Mesendoderm (in vitro differentiated cells): ENCODE measurements around the gene PLGLB1.
"Not testable (repeated sequence)": the region's sequence is repeated elsewhere in the genome, so short reads cannot be mapped to it uniquely, and the experiment has no call there.

Experiments used
- DNase-seq: peaks from one replicate; pipeline ENCODE4 v3.0.0; 2013
- H2AK5ac ChIP-seq: 2 replicates; pipeline ENCODE4 v1.6.1; 2013; ENCODE audit warnings: low read length, inconsistent platforms
- H2BK120ac ChIP-seq: 2 replicates; pipeline ENCODE4 v1.6.1; 2013; ENCODE audit warnings: low read depth, mild to moderate bottlenecking, low read length, moderate library complexity, mixed read lengths
- H2BK15ac ChIP-seq: replicated peaks from 2 replicates; pipeline ENCODE4 v1.6.1; 2013; ENCODE audit warnings: low read depth, mild to moderate bottlenecking, moderate library complexity
- H2BK5ac ChIP-seq: 2 replicates; pipeline ENCODE4 v1.6.1; 2013; ENCODE audit warnings: low read length, inconsistent platforms
- H3K18ac ChIP-seq: 2 replicates; pipeline ENCODE4 v1.6.1; 2013; ENCODE audit warnings: mild to moderate bottlenecking, low read length, mixed read lengths
- H3K23ac ChIP-seq: one replicate; pipeline ENCODE4 v1.6.1; 2013; ENCODE audit warnings: low read length
- H3K27ac ChIP-seq: 2 replicates; pipeline ENCODE4 v1.5.1; 2013; ENCODE audit warnings: low read depth, mild to moderate bottlenecking, inconsistent platforms, low read length, moderate library complexity
- H3K27me3 ChIP-seq: 2 replicates; pipeline ENCODE4 v1.6.1; 2013; ENCODE audit warnings: low read length, control low read depth, mild to moderate bottlenecking, inconsistent platforms; ENCODE audit not compliant: insufficient read depth, poor library complexity
- H3K36me3 ChIP-seq: 2 replicates; pipeline ENCODE4 v1.6.1; 2013; ENCODE audit warnings: low read length, inconsistent platforms; ENCODE audit not compliant: control insufficient read depth, insufficient read depth
- H3K4ac ChIP-seq: one replicate; pipeline ENCODE4 v1.6.1; 2013; ENCODE audit warnings: low read depth, mild to moderate bottlenecking, low read length, moderate library complexity
- H3K4me1 ChIP-seq: 2 replicates; pipeline ENCODE4 v1.6.1; 2013; ENCODE audit warnings: low read depth, low read length, inconsistent platforms; ENCODE audit not compliant: control insufficient read depth
- H3K4me2 ChIP-seq: 2 replicates; pipeline ENCODE4 v1.6.1; 2013; ENCODE audit warnings: low read length
- H3K4me3 ChIP-seq: 2 replicates; pipeline ENCODE4 v1.5.1; 2013; ENCODE audit warnings: mild to moderate bottlenecking, low read length
- H3K56ac ChIP-seq: one replicate; pipeline ENCODE4 v1.6.1; 2013; ENCODE audit warnings: low read length
- H3K79me1 ChIP-seq: 2 replicates; pipeline ENCODE4 v1.6.1; 2013; ENCODE audit warnings: low read length, inconsistent platforms
- H3K79me2 ChIP-seq: 2 replicates; pipeline ENCODE4 v1.6.1; 2013; ENCODE audit warnings: mild to moderate bottlenecking, low read length; ENCODE audit not compliant: control insufficient read depth, insufficient read depth
- H3K9ac ChIP-seq: 2 replicates; pipeline ENCODE4 v1.6.1; 2013; ENCODE audit warnings: low read length, inconsistent platforms
- H4K5ac ChIP-seq: one replicate; pipeline ENCODE4 v1.6.1; 2013; ENCODE audit warnings: low read length
- H4K8ac ChIP-seq: one replicate; pipeline ENCODE4 v1.6.1; 2013; ENCODE audit warnings: low read depth, mild to moderate bottlenecking, control low read depth, low read length, moderate library complexity
- WGBS: extraction: QIAGEN DNeasy Blood & Tissue Kit; methylation state at CpG from one replicate; pipeline ENCODE4 v1.1.7; 2013; ENCODE audit warnings: low lambda C conversion rate, missing lambda C conversion rate; ENCODE audit not compliant: insufficient coverage; ENCODE audit errors: extremely low coverage; 5-methylcytosine and 5-hydroxymethylcytosine counted together

Gene PLGLB1

GRCh38 chr2:87056435-87056834 is 34.8 kb upstream of the PLGLB1 start:
- not testable (repeated sequence) for H4K5ac ChIP-seq, H3K27ac ChIP-seq, H3K18ac ChIP-seq, H3K79me2 ChIP-seq, H3K9ac ChIP-seq, H3K4me1 ChIP-seq, H3K4me3 ChIP-seq, H2AK5ac ChIP-seq, H2BK5ac ChIP-seq, H3K79me1 ChIP-seq, H4K8ac ChIP-seq, H3K27me3 ChIP-seq, H3K36me3 ChIP-seq, H2BK15ac ChIP-seq, H3K23ac ChIP-seq, H3K56ac ChIP-seq, DNase-seq, H3K4ac ChIP-seq, H2BK120ac ChIP-seq, H3K4me2 ChIP-seq
- WGBS, result no CpG with 5 or more reads among the region's 11 CpGs

- not testable (repeated sequence) for H4K8ac ChIP-seq, H3K79me2 ChIP-seq, H2BK15ac ChIP-seq
These were observed 32.7 kb upstream of the PLGLB1 start for GRCh38 chr2:87054375-87054774.

GRCh38 chr2:87041321-87041978 is 19.8 kb upstream of the PLGLB1 start:
- not testable (repeated sequence) for H3K4me3 ChIP-seq, DNase-seq, H2AK5ac ChIP-seq, H4K5ac ChIP-seq, H3K23ac ChIP-seq, H3K79me2 ChIP-seq, H3K79me1 ChIP-seq, H4K8ac ChIP-seq, H3K36me3 ChIP-seq, H2BK15ac ChIP-seq, H2BK5ac ChIP-seq, H3K27ac ChIP-seq, H3K18ac ChIP-seq, H3K27me3 ChIP-seq, H3K4me1 ChIP-seq, H3K4ac ChIP-seq, H3K4me2 ChIP-seq, H2BK120ac ChIP-seq, H3K9ac ChIP-seq, H3K56ac ChIP-seq
- WGBS, result no CpG with 5 or more reads among the region's 7 CpGs

More at GRCh38 chr2:87054375-87054774, 32.7 kb upstream of the PLGLB1 start:
- not testable (repeated sequence) for H3K18ac ChIP-seq, H3K4ac ChIP-seq, H2BK120ac ChIP-seq, H3K36me3 ChIP-seq, H3K9ac ChIP-seq, H3K27ac ChIP-seq, H3K27me3 ChIP-seq, H3K4me1 ChIP-seq, H3K56ac ChIP-seq, DNase-seq, H2AK5ac ChIP-seq, H3K23ac ChIP-seq, H2BK5ac ChIP-seq, H3K4me2 ChIP-seq, H3K4me3 ChIP-seq, H3K79me1 ChIP-seq, H4K5ac ChIP-seq
- WGBS, result no CpG with 5 or more reads among the region's 4 CpGs

- H3K9ac ChIP-seq, H3K23ac ChIP-seq, H3K79me1 ChIP-seq, H3K36me3 ChIP-seq, H3K27ac ChIP-seq, H3K18ac ChIP-seq, H3K27me3 ChIP-seq, DNase-seq, H2AK5ac ChIP-seq, H2BK5ac ChIP-seq, H2BK120ac ChIP-seq, H3K4me1 ChIP-seq, H4K5ac ChIP-seq, H3K4ac ChIP-seq, H3K56ac ChIP-seq, H3K79me2 ChIP-seq, H4K8ac ChIP-seq, H3K4me2 ChIP-seq, H3K4me3 ChIP-seq, H2BK15ac ChIP-seq: not testable (repeated sequence)
These were observed 7.0 kb upstream of the PLGLB1 start for GRCh38 chr2:87028607-87029006.

- no CpG with 5 or more reads among the region's 1 CpG for WGBS
These were observed 5.2 kb upstream of the PLGLB1 start for GRCh38 chr2:87026816-87027215.

GRCh38 chr2:87025927-87026326 is 4.3 kb upstream of the PLGLB1 start:
- H3K9ac ChIP-seq, H4K8ac ChIP-seq, H2BK15ac ChIP-seq, H2AK5ac ChIP-seq, H3K56ac ChIP-seq, H3K27me3 ChIP-seq, H3K4me3 ChIP-seq, H3K4me2 ChIP-seq, H3K23ac ChIP-seq, H2BK5ac ChIP-seq, DNase-seq, H3K79me1 ChIP-seq, H4K5ac ChIP-seq, H3K27ac ChIP-seq, H3K36me3 ChIP-seq, H3K79me2 ChIP-seq, H2BK120ac ChIP-seq, H3K18ac ChIP-seq, H3K4ac ChIP-seq, H3K4me1 ChIP-seq: not testable (repeated sequence)
- no CpG with 5 or more reads among the region's 6 CpGs for WGBS

More at GRCh38 chr2:87026816-87027215, 5.2 kb upstream of the PLGLB1 start:
- not testable (repeated sequence) for H3K23ac ChIP-seq, H2BK15ac ChIP-seq, H3K27ac ChIP-seq, H3K56ac ChIP-seq, H3K36me3 ChIP-seq, H3K4me3 ChIP-seq, H3K18ac ChIP-seq, H3K27me3 ChIP-seq, H4K5ac ChIP-seq, H3K79me1 ChIP-seq, H2BK120ac ChIP-seq, H3K4ac ChIP-seq, H3K9ac ChIP-seq, H2BK5ac ChIP-seq, H4K8ac ChIP-seq, DNase-seq, H3K79me2 ChIP-seq, H3K4me1 ChIP-seq, H2AK5ac ChIP-seq, H3K4me2 ChIP-seq
